ENCODE data around the gene MYL6B. TPM values are rescaled to one million over a fixed set of nuclear protein-coding genes. Genes with fewer than 3 reads are reported as not detected.
A peak's percentile ranks its signal among the peaks of the same experiment; 100 is the strongest.

The MYL6B gene
- total RNA-seq, 4 donors from 2014 or later: 14.3 to 57.9 (median 28.0) TPM

- 0% methylated on average over 8 of the region's 8 CpGs for WGBS, 2 donors (ENCODE audit: low coverage in 1 of 2)
- no peak for ATAC-seq
- Histone ChIP-seq H3K27me3 (no peaks in the 10 kb centered on the region), H3K4me1 (peaks cover 7 to 68% (median 14%) of the 10 kb centered on the region in 3 donors), H3K9me3 (no peaks in the 10 kb centered on the region), H3K36me3 (peaks cover 0 to 30% of the 10 kb centered on the region in 2 donors), H3K4me3 (peak overlapping the region; percentile 28 to 93), H3K27ac (peak overlapping the region; percentile 87 to 99 (median 93))
- peak in 1 of 4 experiments; percentile 18 for TF ChIP-seq CTCF (IDR thresholded peaks at IDR 0.05)
- no peak for TF ChIP-seq POLR2AphosphoS5 (IDR thresholded peaks at IDR 0.05)
- no peak for TF ChIP-seq POLR2A (IDR thresholded peaks at IDR 0.05)
Measured at GRCh38 chr12:56127485-56127887, 24.9 kb upstream of the MYL6B start.

- Histone ChIP-seq H3K27ac (peak within 1 kb of the TSS; percentile 91 to 100 (median 97)), H3K27me3 (no peaks in the 10 kb centered on the region), H3K4me1 (peaks cover 7 to 62% (median 14%) of the 10 kb centered on the region in 3 donors), H3K36me3 (peaks cover 0 to 36% of the 10 kb centered on the region in 2 donors), H3K4me3 (peak within 1 kb of the TSS; percentile 71 to 93), H3K9me3 (no peaks in the 10 kb centered on the region)
- ATAC-seq: peak; percentile 97
- no peak for TF ChIP-seq EP300 (IDR thresholded peaks at IDR 0.05)
- TF ChIP-seq POLR2AphosphoS5 (IDR thresholded peaks at IDR 0.05): peak; percentile 97
- TF ChIP-seq POLR2A (IDR thresholded peaks at IDR 0.05): peak; percentile 91 to 94
- peak in 2 of 4 experiments; percentile 19 to 21 for TF ChIP-seq CTCF (IDR thresholded peaks at IDR 0.05)
- 0 to 2% methylated on average over 1 to 9 of the region's 49 CpGs for WGBS, 2 donors (ENCODE audit: low coverage in 1 of 2)
Measured at GRCh38 chr12:56127888-56128669, 24.3 kb upstream of the MYL6B start, which contains the start of gene ESYT1. Gene ESYT1, plus strand, starts transcription at chr12:56128267. Its CDS starts 53 bp downstream, at chr12:56128320.

GRCh38 chr12:56128670-56129205 is 23.6 kb upstream of the MYL6B start:
- Histone ChIP-seq H3K4me1 (peaks cover 7 to 55% (median 14%) of the 10 kb centered on the region in 3 donors), H3K9me3 (no peaks in the 10 kb centered on the region), H3K27ac (peak overlapping the region; percentile 90 to 100 (median 97)), H3K27me3 (no peaks in the 10 kb centered on the region), H3K4me3 (peak overlapping the region; percentile 71 to 93), H3K36me3 (peaks cover 0 to 38% of the 10 kb centered on the region in 2 donors)
- WGBS, 2 donors (ENCODE audit: low coverage in 1 of 2): 0% methylated on average over 9 to 16 of the region's 20 CpGs
- TF ChIP-seq CTCF (IDR thresholded peaks at IDR 0.05): no peak
- no peak for TF ChIP-seq POLR2A (IDR thresholded peaks at IDR 0.05)
- TF ChIP-seq POLR2AphosphoS5 (IDR thresholded peaks at IDR 0.05): no peak
- TF ChIP-seq EP300 (IDR thresholded peaks at IDR 0.05): no peak
- ATAC-seq: peak; percentile 2

- Histone ChIP-seq H3K36me3 (peaks cover 0 to 43% of the 10 kb centered on the region in 2 donors), H3K27me3 (no peaks in the 10 kb centered on the region), H3K4me3 (peak overlapping the region; percentile 71 to 93), H3K9me3 (no peaks in the 10 kb centered on the region), H3K4me1 (peaks cover 7 to 50% (median 14%) of the 10 kb centered on the region in 3 donors), H3K27ac (peak overlapping the region; percentile 90 to 100 (median 97))
- no peak for TF ChIP-seq EP300 (IDR thresholded peaks at IDR 0.05)
- TF ChIP-seq POLR2AphosphoS5 (IDR thresholded peaks at IDR 0.05): peak; percentile 72
- no peak for TF ChIP-seq CTCF (IDR thresholded peaks at IDR 0.05)
- peak; percentile 38 to 55 for TF ChIP-seq POLR2A (IDR thresholded peaks at IDR 0.05)
- no peak for ATAC-seq
- 17 to 33% methylated on average over 1 to 2 of the region's 29 CpGs for WGBS, 2 donors (ENCODE audit: low coverage in 1 of 2)
Measured at GRCh38 chr12:56129206-56129941, 23.0 kb upstream of the MYL6B start.
